Thyroid gland (tissue), 4 donors: ENCODE measurements around the gene PARD3. TPM values are rescaled to one million over a fixed set of nuclear protein-coding genes. Genes with fewer than 3 reads are reported as not detected.

Source experiments
- DNase-seq, 2 donors: peaks; one replicate each; pipeline ENCODE4 v3.0.0-alpha.2; 2019
- H3K27ac ChIP-seq, 3 donors: fragments of 200-600 bp; sonication (generic); 1 replicate in 2 of 3; 2 replicates in 1 of 3; pipeline ENCODE4 v1.5.1; 2016 to 2019; ENCODE audit warnings: mild to moderate bottlenecking in 1 of 3, moderate library complexity in 1 of 3
- H3K27me3 ChIP-seq: fragments of 200-600 bp; sonication (generic); one replicate; pipeline ENCODE4 v1.5.1; 2019
- H3K36me3 ChIP-seq, 2 donors: fragments of 200-600 bp; sonication (generic); one replicate each; pipeline ENCODE4 v1.5.1; 2016 to 2019
- H3K4me1 ChIP-seq, 2 donors: fragments of 200-600 bp; sonication (generic); one replicate each; pipeline ENCODE4 v1.5.1; 2017 to 2019
- H3K4me3 ChIP-seq, 3 donors: fragments of 200-600 bp; sonication (generic); replicated peaks in 1 of 3; 1 replicate in 2 of 3; 2 replicates in 1 of 3; pipeline ENCODE4 v1.5.1; 2016; ENCODE audit warnings: mild to moderate bottlenecking in 1 of 3
- H3K9me3 ChIP-seq: fragments of 200-600 bp; sonication (generic); one replicate; pipeline ENCODE4 v1.5.1; 2017
- CTCF ChIP-seq, 6 experiments: fragments of 200-600 bp in 3 of 6; fragments of 450-650 bp in 3 of 6; sonication (generic) in 3 of 6; IDR thresholded peaks; one replicate each; pipeline ENCODE4 v1.5.1; 2016 to 2019; ENCODE audit warnings: antibody characterized with exemption in 6 of 6, mild to moderate bottlenecking in 2 of 6, inconsistent platforms in 1 of 6, moderate library complexity in 1 of 6
- POLR2A ChIP-seq, 2 donors: fragments of 450-650 bp; IDR thresholded peaks; one replicate each; pipeline ENCODE4 v1.6.1; 2017; ENCODE audit warnings: antibody characterized with exemption in 2 of 2, mild to moderate bottlenecking in 2 of 2, moderate library complexity in 1 of 2
- WGBS, 2 donors: methylation state at CpG; one replicate each; pipeline ENCODE4 v1.1.5; 2017; 5-methylcytosine and 5-hydroxymethylcytosine counted together
- intact Hi-C: fragments of 100-400 bp; cut with DNase I; formaldehyde crosslinking; loops from one replicate; pipeline ENCODE4 v1.15.1; 2023
- total RNA-seq, 4 donors: library from RNA; depleted of rRNA; stranded (reverse); fragments of >200 nt; gene quantifications; one replicate each; pipeline ENCODE4 v1.2.3, GENCODE V29; 2016

Gene PARD3
- total RNA-seq, 4 donors from 2014 or later, result 48.6 to 88.4 (median 57.7) TPM

- TF ChIP-seq CTCF (IDR thresholded peaks at IDR 0.05) (no peak), POLR2A (IDR thresholded peaks at IDR 0.05) (no peak)
- H3K27ac ChIP-seq, result no peak overlapping the region
- no peak for DNase-seq
- H3K4me3 ChIP-seq, result no peak overlapping the region
- H3K27me3 ChIP-seq, result no peaks in the 10 kb centered on the region
- no peaks in the 10 kb centered on the region for H3K9me3 ChIP-seq
- intact Hi-C loops, result no loop called here
- 90 to 97% methylated on average over 7 of the region's 7 CpGs for WGBS, 2 donors
- peaks cover 7 to 22% of the 10 kb centered on the region in 2 donors for H3K4me1 ChIP-seq
- H3K36me3 ChIP-seq, result no peaks in the 10 kb centered on the region
Observed at GRCh38 chr10:34540492-34540891, 274.6 kb downstream of the PARD3 start.

- H3K36me3 ChIP-seq, result no peaks in the 10 kb centered on the region
- no peak overlapping the region for H3K27ac ChIP-seq
- no peaks in the 10 kb centered on the region for H3K27me3 ChIP-seq
- peak overlapping the region in 1 of 3 donors; percentile 5 for H3K4me3 ChIP-seq
- no peak for TF ChIP-seq CTCF (IDR thresholded peaks at IDR 0.05)
- TF ChIP-seq POLR2A (IDR thresholded peaks at IDR 0.05), result no peak
- 73 to 82% methylated on average over 13 of the region's 13 CpGs for WGBS, 2 donors
- H3K4me1 ChIP-seq, result peaks cover 7 to 22% of the 10 kb centered on the region in 2 donors
- no peaks in the 10 kb centered on the region for H3K9me3 ChIP-seq
- no peak for DNase-seq
- intact Hi-C loops, result no loop called here
Observed at GRCh38 chr10:34539533-34540315, 275.4 kb downstream of the PARD3 start.

GRCh38 chr10:34538281-34538829 lies 276.7 kb downstream of the PARD3 start:
- H3K27ac ChIP-seq, result peak overlapping the region in 1 of 3 donors; percentile 12
- TF ChIP-seq CTCF (IDR thresholded peaks at IDR 0.05) (no peak), POLR2A (IDR thresholded peaks at IDR 0.05) (no peak)
- intact Hi-C loops, result no loop called here

GRCh38 chr10:34537629-34538231 lies 277.4 kb downstream of the PARD3 start:
- TF ChIP-seq POLR2A (IDR thresholded peaks at IDR 0.05) (no peak), CTCF (IDR thresholded peaks at IDR 0.05) (no peak)

More at GRCh38 chr10:34538281-34538829, 276.7 kb downstream of the PARD3 start:
- Histone ChIP-seq H3K27me3 (no peaks in the 10 kb centered on the region), H3K4me1 (peaks cover 7 to 35% of the 10 kb centered on the region in 2 donors), H3K4me3 (no peak overlapping the region), H3K36me3 (no peaks in the 10 kb centered on the region), H3K9me3 (no peaks in the 10 kb centered on the region)
- 26 to 39% methylated on average over 10 of the region's 10 CpGs for WGBS, 2 donors
- DNase-seq, result peak; percentile 81 to 83

GRCh38 chr10:34535872-34536271 lies 279.2 kb downstream of the PARD3 start:
- no peak overlapping the region for H3K27ac ChIP-seq
- no peak for TF ChIP-seq POLR2A (IDR thresholded peaks at IDR 0.05)
- no peak for TF ChIP-seq CTCF (IDR thresholded peaks at IDR 0.05)
- H3K9me3 ChIP-seq, result no peaks in the 10 kb centered on the region
- H3K4me1 ChIP-seq, result peaks cover 7 to 35% of the 10 kb centered on the region in 2 donors
- WGBS, 2 donors, result 89 to 92% methylated on average over 4 of the region's 4 CpGs
- H3K27me3 ChIP-seq, result no peaks in the 10 kb centered on the region
- intact Hi-C loops, result no loop called here
- H3K36me3 ChIP-seq, result no peaks in the 10 kb centered on the region
- DNase-seq, result no peak
- H3K4me3 ChIP-seq, result no peak overlapping the region

More at GRCh38 chr10:34537629-34538231, 277.4 kb downstream of the PARD3 start:
- WGBS, 2 donors, result 73 to 78% methylated on average over 6 of the region's 6 CpGs
- DNase-seq, result no peak
- Histone ChIP-seq H3K27me3 (no peaks in the 10 kb centered on the region), H3K4me1 (peaks cover 7 to 35% of the 10 kb centered on the region in 2 donors), H3K9me3 (no peaks in the 10 kb centered on the region), H3K36me3 (no peaks in the 10 kb centered on the region), H3K27ac (peak overlapping the region in 1 of 3 donors; percentile 12), H3K4me3 (no peak overlapping the region)
- intact Hi-C loops, result no loop called here
